Stimulated activated CD4-positive, alpha-beta T cell treated with anti-CD3 and anti-CD28 coated beads, Interleukin-1b, Interleukin-23, amount 100 ng/mL, for 1 hour (primary cell): Measurements from ENCODE around the gene FREM1.
"Not testable (repeated sequence)": the region's sequence is repeated elsewhere in the genome, so short reads cannot be mapped to it uniquely, and the experiment has no call there.

Experiments
- DNase-seq, 2 donors: peaks; one replicate each; pipeline ENCODE4 v3.0.0-alpha.2; 2020; ENCODE audit warnings: low read depth in 2 of 2

The FREM1 gene, protein sequence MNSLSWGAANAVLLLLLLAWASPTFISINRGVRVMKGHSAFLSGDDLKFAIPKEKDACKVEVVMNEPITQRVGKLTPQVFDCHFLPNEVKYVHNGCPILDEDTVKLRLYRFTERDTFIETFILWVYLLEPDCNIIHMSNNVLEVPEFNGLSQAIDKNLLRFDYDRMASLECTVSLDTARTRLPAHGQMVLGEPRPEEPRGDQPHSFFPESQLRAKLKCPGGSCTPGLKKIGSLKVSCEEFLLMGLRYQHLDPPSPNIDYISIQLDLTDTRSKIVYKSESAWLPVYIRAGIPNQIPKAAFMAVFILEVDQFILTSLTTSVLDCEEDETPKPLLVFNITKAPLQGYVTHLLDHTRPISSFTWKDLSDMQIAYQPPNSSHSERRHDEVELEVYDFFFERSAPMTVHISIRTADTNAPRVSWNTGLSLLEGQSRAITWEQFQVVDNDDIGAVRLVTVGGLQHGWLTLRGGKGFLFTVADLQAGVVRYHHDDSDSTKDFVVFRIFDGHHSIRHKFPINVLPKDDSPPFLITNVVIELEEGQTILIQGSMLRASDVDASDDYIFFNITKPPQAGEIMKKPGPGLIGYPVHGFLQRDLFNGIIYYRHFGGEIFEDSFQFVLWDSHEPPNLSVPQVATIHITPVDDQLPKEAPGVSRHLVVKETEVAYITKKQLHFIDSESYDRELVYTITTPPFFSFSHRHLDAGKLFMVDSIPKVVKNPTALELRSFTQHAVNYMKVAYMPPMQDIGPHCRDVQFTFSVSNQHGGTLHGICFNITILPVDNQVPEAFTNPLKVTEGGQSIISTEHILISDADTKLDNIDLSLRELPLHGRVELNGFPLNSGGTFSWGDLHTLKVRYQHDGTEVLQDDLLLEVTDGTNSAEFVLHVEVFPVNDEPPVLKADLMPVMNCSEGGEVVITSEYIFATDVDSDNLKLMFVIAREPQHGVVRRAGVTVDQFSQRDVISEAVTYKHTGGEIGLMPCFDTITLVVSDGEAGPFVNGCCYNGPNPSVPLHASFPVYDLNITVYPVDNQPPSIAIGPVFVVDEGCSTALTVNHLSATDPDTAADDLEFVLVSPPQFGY (N-terminal part only)

GRCh38 chr9:14909961-14910805 is at the start of gene FREM1:
Gene FREM1 (minus strand): TSS chr9:14910428. CDS start chr9:14868977, 41,451 bp downstream.
- DNase-seq: no peak

GRCh38 chr9:14958989-14959388 is 48.8 kb upstream of the FREM1 start:
- DNase-seq: no peak

DNA sequence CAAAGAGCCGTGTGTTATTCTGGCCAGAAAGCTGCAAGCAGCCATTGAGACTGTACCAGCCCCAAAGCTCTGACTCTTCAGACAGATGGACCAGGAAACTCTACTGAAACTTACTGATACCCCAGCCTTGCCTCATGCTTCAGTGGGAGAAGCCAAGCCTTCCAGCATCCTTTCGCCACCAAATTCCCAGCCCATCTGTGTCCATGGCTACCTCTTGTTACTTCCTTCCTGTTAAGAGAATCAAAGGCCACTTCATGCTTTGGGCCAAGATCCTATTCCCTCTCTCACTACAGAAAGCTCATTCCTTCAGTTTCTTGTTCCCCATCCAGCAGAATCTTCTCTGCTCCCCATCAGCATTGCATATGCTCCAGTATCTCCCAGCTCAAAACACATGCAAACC is 46.9 kb upstream of the FREM1 start:
- no peak for DNase-seq

DNA sequence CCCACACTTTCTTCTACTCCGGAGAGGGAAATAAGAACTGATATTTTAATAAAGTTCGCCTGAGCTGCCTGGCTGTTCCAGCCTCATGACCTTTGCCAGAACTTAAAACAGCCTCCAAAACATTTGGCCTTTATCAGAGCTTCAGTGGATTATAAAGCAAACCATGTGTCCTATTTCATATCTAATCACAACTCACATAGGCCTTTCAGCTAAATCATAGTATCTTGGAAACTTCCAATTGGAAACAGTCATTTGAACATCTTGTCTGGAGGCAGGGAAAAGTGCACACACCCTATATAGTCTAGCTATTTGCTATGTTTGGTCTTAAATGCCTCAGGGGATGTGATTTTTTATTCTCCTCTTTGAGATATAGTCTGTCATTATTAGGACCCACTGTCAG is 46.0 kb upstream of the FREM1 start:
- no peak for DNase-seq

GRCh38 chr9:14945351-14945750 is 35.1 kb upstream of the FREM1 start:
- DNase-seq: no peak

DNA sequence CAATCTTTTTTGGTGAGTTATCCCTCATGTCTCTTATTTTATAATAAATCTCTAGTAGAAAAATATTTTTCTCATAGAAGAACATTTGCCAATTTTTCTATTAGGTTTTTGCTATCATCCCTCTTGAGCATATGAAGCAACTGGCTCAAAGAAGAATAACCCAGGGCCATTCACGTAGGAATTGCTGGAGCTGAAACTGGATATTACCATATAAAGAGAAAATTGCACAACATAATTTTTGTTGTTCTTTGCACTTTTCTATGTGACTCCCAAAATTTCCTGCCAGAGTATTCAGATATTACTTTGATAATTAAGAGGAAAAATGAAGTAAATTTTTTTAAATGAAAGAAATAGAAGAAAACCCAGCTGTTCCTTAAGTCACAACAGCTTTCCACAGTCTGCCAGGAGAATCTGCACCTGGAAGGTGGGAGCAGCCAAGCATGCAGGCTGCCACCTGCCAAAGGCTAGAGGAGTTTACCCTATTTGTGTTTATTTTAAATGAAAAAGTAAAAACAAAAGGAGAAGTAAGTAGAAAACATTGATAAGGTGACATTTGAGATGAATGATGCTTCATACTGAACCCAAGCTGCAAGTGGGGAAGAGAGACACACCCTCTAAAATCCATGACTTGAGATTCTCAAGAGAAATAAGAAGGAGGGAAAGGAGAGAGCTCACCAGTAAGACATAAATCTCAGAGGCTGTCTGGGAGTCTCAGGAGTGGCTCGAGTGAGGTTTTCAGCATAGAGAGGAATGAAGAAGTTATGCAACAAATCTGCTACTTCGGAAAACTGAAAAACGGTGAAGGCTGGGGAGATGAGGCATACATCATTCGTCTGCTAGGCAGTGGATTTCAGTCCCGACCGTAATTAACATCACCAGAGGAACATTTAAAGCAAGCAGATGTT is 31.5 kb upstream of the FREM1 start:
- DNase-seq: no peak

GRCh38 chr9:14939378-14939777 is 29.1 kb upstream of the FREM1 start:
- no peak for DNase-seq

- no peak for DNase-seq
These were observed 27.0 kb upstream of the FREM1 start for GRCh38 chr9:14937216-14937615.

DNA sequence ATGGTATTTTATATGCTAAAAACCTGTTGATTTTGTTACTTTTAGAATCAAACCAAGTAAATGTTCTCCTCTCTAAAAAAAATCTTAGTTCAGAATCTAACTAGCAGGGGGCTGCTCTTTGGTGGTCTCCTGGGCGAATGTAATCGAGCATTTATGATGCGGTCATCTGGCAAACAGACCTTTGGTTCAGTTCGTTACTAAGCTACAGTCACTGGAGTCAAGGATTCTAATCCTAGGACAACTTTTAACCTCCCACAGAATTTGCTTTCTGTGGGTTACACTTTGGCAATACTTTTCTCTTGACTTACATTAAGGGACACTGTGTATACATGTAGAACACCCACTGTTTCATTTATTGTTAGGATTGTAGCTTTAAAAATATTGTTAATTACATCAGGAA is 26.3 kb upstream of the FREM1 start:
- no peak for DNase-seq

DNA sequence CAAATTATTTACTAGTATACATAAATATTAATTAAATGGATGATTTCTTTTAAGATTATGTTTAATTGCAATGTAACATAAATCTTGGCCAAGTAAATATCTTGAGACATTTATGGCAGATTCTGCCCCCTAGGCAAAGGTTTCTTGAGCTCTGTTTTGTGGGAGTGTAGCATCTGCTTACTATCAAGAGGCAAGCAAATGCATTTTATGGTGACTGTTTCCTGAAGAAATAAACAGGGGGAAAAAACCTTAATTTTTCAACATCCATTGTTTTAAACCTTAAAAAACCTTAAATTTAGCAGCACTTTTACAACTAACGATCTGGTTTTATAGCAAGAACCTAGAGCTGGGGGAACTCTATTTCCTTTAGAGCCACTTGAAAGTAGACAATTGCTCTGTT is 25.7 kb upstream of the FREM1 start:
- DNase-seq: no peak

GRCh38 chr9:14935106-14935751 is 25.0 kb upstream of the FREM1 start:
- no peak for DNase-seq

DNA sequence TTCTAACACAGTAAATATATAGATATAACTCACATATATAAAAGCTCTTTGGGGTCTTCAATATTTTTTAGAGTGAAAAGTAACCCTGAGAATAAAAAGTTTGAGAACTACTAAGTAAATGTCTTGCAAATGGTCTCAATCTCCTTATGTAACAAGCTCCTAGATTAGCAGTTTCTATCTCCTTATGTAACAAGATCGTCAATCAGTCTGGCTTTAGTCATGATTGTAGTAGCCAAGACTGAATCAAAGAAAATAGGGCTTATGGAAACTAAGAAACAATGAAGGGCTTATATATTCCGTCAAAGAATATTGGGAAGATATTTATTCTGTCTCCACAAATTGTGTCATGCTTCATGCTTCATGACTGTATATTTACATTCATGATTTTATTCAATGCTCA is 22.4 kb upstream of the FREM1 start:
- DNase-seq: no peak

DNA sequence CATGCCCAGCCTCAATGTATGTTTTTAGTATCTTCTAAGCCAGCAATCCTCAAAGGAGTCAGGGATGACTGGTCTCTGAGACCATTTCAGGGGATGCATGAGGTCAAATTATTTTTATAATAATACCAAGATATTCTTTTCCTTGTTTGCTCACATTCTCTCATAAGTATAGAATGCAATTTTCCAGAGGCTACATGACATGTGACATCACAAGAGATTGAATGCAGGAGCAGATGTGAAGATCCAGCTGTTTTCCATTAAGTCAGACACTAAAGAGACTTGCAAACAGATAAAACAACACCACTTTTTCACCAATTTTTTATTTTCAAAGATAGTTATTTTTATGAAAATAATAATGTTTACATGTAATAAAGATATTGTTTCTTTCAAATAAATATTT is 22.0 kb upstream of the FREM1 start:
- DNase-seq: no peak

- no peak for DNase-seq
These were observed 16.9 kb upstream of the FREM1 start for GRCh38 chr9:14926941-14927624.

- no peak for DNase-seq
These were observed 14.3 kb upstream of the FREM1 start for GRCh38 chr9:14924230-14925219.

GRCh38 chr9:14923701-14924100 is 13.5 kb upstream of the FREM1 start:
- DNase-seq: no peak

DNA sequence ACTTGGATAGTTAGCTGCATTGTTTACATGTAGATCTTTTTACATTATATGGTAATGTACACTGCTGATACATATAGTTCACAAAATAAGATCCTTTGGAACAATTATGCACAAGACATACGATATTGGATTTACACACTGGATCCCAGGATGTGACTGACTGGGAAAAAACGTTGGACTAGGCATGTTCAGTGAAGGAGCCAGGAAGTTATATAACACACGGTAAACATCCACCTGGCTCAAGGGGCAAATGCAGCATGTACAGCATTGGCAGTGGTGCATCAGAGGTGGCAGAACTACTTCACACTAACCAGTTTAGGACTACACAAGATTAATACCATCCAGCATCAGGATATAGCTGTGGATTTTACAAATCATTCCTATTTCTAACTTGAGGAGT is 10.6 kb upstream of the FREM1 start:
- not testable (repeated sequence) for DNase-seq

DNA sequence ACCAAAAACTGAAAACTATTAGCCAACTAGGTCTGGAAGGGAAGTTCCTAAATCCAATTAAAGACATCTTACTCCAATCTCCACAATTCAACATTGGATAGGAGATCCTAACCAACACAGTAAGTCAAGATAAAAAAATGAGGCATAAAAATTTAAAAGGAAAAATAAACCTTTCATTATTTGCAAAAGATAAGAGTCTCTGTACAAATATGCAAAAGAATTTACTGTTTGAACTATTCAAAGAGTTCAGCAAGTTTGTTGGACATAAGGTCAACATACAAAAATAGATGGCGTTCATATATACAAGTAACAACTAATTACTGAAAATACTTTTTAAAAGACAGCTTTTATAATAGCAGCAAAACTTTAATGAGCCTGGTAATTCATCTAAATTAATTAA is 3.1 kb upstream of the FREM1 start:
- no peak for DNase-seq
